CD14-positive monocyte (primary cell): ENCODE data around the gene SPON1. TPM values are rescaled to one million over a fixed set of nuclear protein-coding genes. Genes with fewer than 3 reads are reported as not detected.

Experiments used
- DNase-seq, 3 donors: peaks; one replicate each; pipeline ENCODE4 v3.0.0-alpha.2; 2011 to 2022
- H2AFZ ChIP-seq: 2 replicates; pipeline ENCODE4 v1.6.0; 2012; ENCODE audit warnings: mild to moderate bottlenecking, low read depth, low read length, inconsistent platforms; ENCODE audit not compliant: insufficient read depth, poor library complexity, severe bottlenecking
- H3K27ac ChIP-seq, 2 donors: 1 replicate in 1 of 2; 2 replicates in 1 of 2; pipeline ENCODE4 v1.5.1; 2012 to 2013; ENCODE audit warnings: low read length in 2 of 2, control low read depth in 1 of 2, inconsistent platforms in 1 of 2, low read depth in 1 of 2, mild to moderate bottlenecking in 1 of 2
- H3K27me3 ChIP-seq, 2 donors: one replicate each; pipeline versions ENCODE4 v1.6.0 to v1.6.1; 2011 to 2013; ENCODE audit warnings: low read length in 2 of 2; ENCODE audit not compliant: control insufficient read depth in 2 of 2, insufficient read depth in 2 of 2
- H3K36me3 ChIP-seq, 2 donors: replicated peaks in 1 of 2; 1 replicate in 1 of 2; 2 replicates in 1 of 2; pipeline versions ENCODE4 v1.5.1 to v1.6.1; 2012 to 2013; ENCODE audit warnings: low read length in 2 of 2, control low read depth in 1 of 2, inconsistent platforms in 1 of 2, mild to moderate bottlenecking in 1 of 2; ENCODE audit not compliant: insufficient read depth in 2 of 2, control insufficient read depth in 1 of 2
- H3K4me1 ChIP-seq, 2 donors: 1 replicate in 1 of 2; 2 replicates in 1 of 2; pipeline versions ENCODE4 v1.5.1 to v1.6.1; 2012 to 2013; ENCODE audit warnings: low read length in 2 of 2, control low read depth in 1 of 2, inconsistent platforms in 1 of 2, mild to moderate bottlenecking in 1 of 2, moderate library complexity in 1 of 2; ENCODE audit not compliant: insufficient read depth in 2 of 2, control insufficient read depth in 1 of 2
- H3K4me2 ChIP-seq: replicated peaks from 2 replicates; pipeline ENCODE3; 2012; ENCODE audit warnings: low read length, moderate library complexity, mild to moderate bottlenecking; ENCODE audit not compliant: poor library complexity, severe bottlenecking; ENCODE audit errors: extremely low read depth
- H3K4me3 ChIP-seq, 3 experiments: fragments of 200-600 bp in 1 of 3; sonication (generic) in 1 of 3; replicated peaks in 1 of 3; 1 replicate in 2 of 3; 2 replicates in 1 of 3; pipeline ENCODE4 v1.5.1; 2011 to 2013; ENCODE audit warnings: low read length in 3 of 3, mild to moderate bottlenecking in 3 of 3, control low read depth in 2 of 3, low read depth in 2 of 3, inconsistent platforms in 1 of 3, moderate library complexity in 1 of 3
- H3K79me2 ChIP-seq: 2 replicates; pipeline ENCODE4 v1.6.0; 2012; ENCODE audit warnings: mild to moderate bottlenecking, control low read depth, inconsistent platforms, low read length, moderate library complexity; ENCODE audit not compliant: insufficient read depth
- H3K9ac ChIP-seq: 2 replicates; pipeline ENCODE4 v1.6.0; 2017; ENCODE audit warnings: low read length, mild to moderate bottlenecking; ENCODE audit not compliant: insufficient read depth, poor library complexity, severe bottlenecking
- H3K9me3 ChIP-seq, 2 donors: replicated peaks in 1 of 2; 1 replicate in 1 of 2; 2 replicates in 1 of 2; pipeline versions ENCODE4 v1.5.1 to v1.6.1; 2012 to 2013; ENCODE audit warnings: low read length in 2 of 2, control low read depth in 1 of 2; ENCODE audit not compliant: control insufficient read depth in 1 of 2, insufficient read depth in 1 of 2
- H4K20me1 ChIP-seq: 2 replicates; pipeline ENCODE4 v1.6.0; 2012; ENCODE audit warnings: mild to moderate bottlenecking, low read length, control low read depth, moderate library complexity; ENCODE audit not compliant: insufficient read depth
- H3K27ac Mint-ChIP-seq, 7 donors: one replicate each; pipeline ENCODE4 v1.8.0; 2020; ENCODE audit warnings: mild to moderate bottlenecking in 7 of 7, mixed read lengths in 7 of 7, moderate library complexity in 6 of 7, inconsistent platforms in 2 of 7
- H3K27me3 Mint-ChIP-seq, 3 donors: one replicate each; pipeline ENCODE4 v1.8.0; 2021 to 2022; ENCODE audit warnings: low read depth in 3 of 3, mild to moderate bottlenecking in 3 of 3, mixed read lengths in 3 of 3, moderate library complexity in 3 of 3, inconsistent platforms in 1 of 3
- H3K36me3 Mint-ChIP-seq, 2 donors: one replicate each; pipeline ENCODE4 v1.8.0; 2020; ENCODE audit warnings: mixed read lengths in 2 of 2, inconsistent platforms in 1 of 2, mild to moderate bottlenecking in 1 of 2
- H3K4me1 Mint-ChIP-seq: one replicate; pipeline ENCODE4 v1.8.0; 2020; ENCODE audit warnings: mild to moderate bottlenecking, mixed read lengths
- H3K4me3 Mint-ChIP-seq, 2 donors: one replicate each; pipeline ENCODE4 v1.8.0; 2020; ENCODE audit warnings: mild to moderate bottlenecking in 2 of 2, mixed read lengths in 2 of 2, moderate library complexity in 1 of 2
- H3K9me3 Mint-ChIP-seq, 7 donors: one replicate each; pipeline ENCODE4 v1.8.0; 2020 to 2022; ENCODE audit warnings: mixed read lengths in 7 of 7, mild to moderate bottlenecking in 6 of 7, moderate library complexity in 6 of 7, inconsistent platforms in 2 of 7
- WGBS: methylation state at CpG from one replicate; pipeline ENCODE4 v1.1.5; 2013; ENCODE audit warnings: missing lambda C conversion rate; ENCODE audit not compliant: insufficient coverage; 5-methylcytosine and 5-hydroxymethylcytosine counted together
- intact Hi-C, 2 donors: fragments of 100-400 bp; cut with micrococcal nuclease; formaldehyde crosslinking; loops; one replicate each; pipeline versions ENCODE4 v1.15.0 to v1.15.1; 2023
- polyA plus RNA-seq, 3 donors: library from polyadenylated mRNA; depleted of rRNA in 1 of 3; unstranded in 2 of 3; stranded (reverse) in 1 of 3; fragments of 300-500 nt in 2 of 3; fragments of >200 nt in 1 of 3; fragmentation: Illumina TruSeq in 2 of 3; gene quantifications; 1 replicate in 2 of 3; 2 replicates in 1 of 3; pipeline ENCODE4 v1.2.3, GENCODE V29; 2012 to 2021
- TF ChIP-seq, protein P1 (sequence below): fragments of 200-600 bp; IDR thresholded peaks from one replicate; pipeline ENCODE4 v1.8.0; 2022; ENCODE audit warnings: antibody characterized with exemption, mild to moderate bottlenecking

SPON1 gene
- polyA plus RNA-seq, 3 donors = not detected

DNA sequence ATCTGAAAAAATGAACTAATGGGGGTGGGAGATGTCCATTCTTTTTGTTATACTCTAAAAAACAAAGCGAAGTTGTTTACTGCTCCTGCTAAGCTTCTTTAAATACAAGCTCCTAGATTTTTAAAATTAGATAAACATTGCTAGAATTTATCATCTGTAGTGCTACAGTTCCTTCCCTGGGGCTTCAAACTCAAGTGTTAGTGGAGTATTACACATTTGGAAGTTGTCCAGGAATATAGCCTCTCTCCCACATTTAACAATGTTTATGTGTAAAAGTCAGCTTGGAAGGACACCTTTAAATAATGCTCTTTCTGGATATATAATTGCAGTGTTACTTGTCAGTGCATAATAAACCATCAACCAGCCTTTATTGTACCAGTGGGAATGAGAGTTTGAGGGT lies 155.5 kb downstream of the SPON1 start:
- H3K9ac ChIP-seq = no peak overlapping the region
- no peaks in the 10 kb centered on the region for H3K9me3 ChIP-seq
- H3K4me2 ChIP-seq = no peak overlapping the region
- no peak overlapping the region for H3K4me3 ChIP-seq
- Mint-ChIP-seq H3K27ac (no peak overlapping the region), H3K4me3 (no peak overlapping the region), H3K27me3 (no peaks in the 10 kb centered on the region), H3K9me3 (peaks cover 2 to 6% (median 2%) of the 10 kb centered on the region in 7 donors), H3K4me1 (no peaks in the 10 kb centered on the region), H3K36me3 (no peaks in the 10 kb centered on the region)
- H3K27ac ChIP-seq = no peak overlapping the region
- intact Hi-C loops = no loop called here
- H3K36me3 ChIP-seq = no peaks in the 10 kb centered on the region
- no peaks in the 10 kb centered on the region for H3K27me3 ChIP-seq
- no peaks in the 10 kb centered on the region for H3K79me2 ChIP-seq
- H2AFZ ChIP-seq = no peak overlapping the region
- WGBS = no CpG with 5 or more reads among the region's 1 CpG
- DNase-seq = no peak
- H4K20me1 ChIP-seq = no peaks in the 10 kb centered on the region
- no peaks in the 10 kb centered on the region for H3K4me1 ChIP-seq
- TF ChIP-seq, protein P1, sequence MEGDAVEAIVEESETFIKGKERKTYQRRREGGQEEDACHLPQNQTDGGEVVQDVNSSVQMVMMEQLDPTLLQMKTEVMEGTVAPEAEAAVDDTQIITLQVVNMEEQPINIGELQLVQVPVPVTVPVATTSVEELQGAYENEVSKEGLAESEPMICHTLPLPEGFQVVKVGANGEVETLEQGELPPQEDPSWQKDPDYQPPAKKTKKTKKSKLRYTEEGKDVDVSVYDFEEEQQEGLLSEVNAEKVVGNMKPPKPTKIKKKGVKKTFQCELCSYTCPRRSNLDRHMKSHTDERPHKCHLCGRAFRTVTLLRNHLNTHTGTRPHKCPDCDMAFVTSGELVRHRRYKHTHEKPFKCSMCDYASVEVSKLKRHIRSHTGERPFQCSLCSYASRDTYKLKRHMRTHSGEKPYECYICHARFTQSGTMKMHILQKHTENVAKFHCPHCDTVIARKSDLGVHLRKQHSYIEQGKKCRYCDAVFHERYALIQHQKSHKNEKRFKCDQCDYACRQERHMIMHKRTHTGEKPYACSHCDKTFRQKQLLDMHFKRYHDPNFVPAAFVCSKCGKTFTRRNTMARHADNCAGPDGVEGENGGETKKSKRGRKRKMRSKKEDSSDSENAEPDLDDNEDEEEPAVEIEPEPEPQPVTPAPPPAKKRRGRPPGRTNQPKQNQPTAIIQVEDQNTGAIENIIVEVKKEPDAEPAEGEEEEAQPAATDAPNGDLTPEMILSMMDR = no peak

DNA sequence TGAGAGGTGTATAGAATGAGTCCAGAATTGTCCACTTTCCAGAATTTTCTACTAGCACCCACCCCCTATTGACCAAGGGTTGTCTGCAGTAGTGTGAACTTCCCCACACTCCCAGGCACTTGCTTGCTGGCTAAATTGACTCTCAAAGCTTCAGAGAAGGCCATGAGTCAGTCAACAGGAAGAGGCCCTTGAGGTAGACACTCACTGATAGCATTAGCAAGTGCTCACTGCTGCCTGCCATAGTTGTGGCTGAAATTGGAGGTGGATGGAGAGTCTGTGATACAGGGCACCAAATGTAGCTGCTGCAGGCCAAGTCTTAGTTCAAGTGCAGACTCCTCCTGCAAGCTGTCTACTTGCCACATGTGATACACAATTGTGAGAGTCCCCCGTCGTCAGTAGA lies 156.8 kb downstream of the SPON1 start:
- Histone ChIP-seq H2AFZ (no peak overlapping the region), H3K4me1 (no peaks in the 10 kb centered on the region), H3K27ac (no peak overlapping the region), H3K9ac (no peak overlapping the region), H3K4me3 (no peak overlapping the region), H4K20me1 (no peaks in the 10 kb centered on the region), H3K79me2 (no peaks in the 10 kb centered on the region), H3K27me3 (no peaks in the 10 kb centered on the region), H3K4me2 (no peak overlapping the region), H3K36me3 (no peaks in the 10 kb centered on the region), H3K9me3 (no peaks in the 10 kb centered on the region)
- H3K27me3 Mint-ChIP-seq = no peaks in the 10 kb centered on the region
- H3K4me1 Mint-ChIP-seq = no peaks in the 10 kb centered on the region
- no peak overlapping the region for H3K4me3 Mint-ChIP-seq
- no peaks in the 10 kb centered on the region for H3K36me3 Mint-ChIP-seq
- WGBS = 100% methylated on average over 2 of the region's 2 CpGs
- no peak overlapping the region for H3K27ac Mint-ChIP-seq
- peaks cover under 1 to 4% (median 2%) of the 10 kb centered on the region in 7 donors for H3K9me3 Mint-ChIP-seq
- no peak for DNase-seq
- TF ChIP-seq, protein P1 = no peak
- intact Hi-C loops = no loop called here
